Activated CD4-positive, alpha-beta T cell treated with anti-CD3 and anti-CD28 coated beads, Interleukin-2, Interleukin-4, amounts not matched to agents 100 ng/mL and 50 ng/mL, durations not matched to agents 16 hours and 8 hours (primary cell): ENCODE measurements around the gene DYNC1I2.

Experiments used
- DNase-seq: peaks from one replicate; pipeline ENCODE4 v3.0.0-alpha.2; 2020; ENCODE audit warnings: low spot score

DYNC1I2 gene

DNA sequence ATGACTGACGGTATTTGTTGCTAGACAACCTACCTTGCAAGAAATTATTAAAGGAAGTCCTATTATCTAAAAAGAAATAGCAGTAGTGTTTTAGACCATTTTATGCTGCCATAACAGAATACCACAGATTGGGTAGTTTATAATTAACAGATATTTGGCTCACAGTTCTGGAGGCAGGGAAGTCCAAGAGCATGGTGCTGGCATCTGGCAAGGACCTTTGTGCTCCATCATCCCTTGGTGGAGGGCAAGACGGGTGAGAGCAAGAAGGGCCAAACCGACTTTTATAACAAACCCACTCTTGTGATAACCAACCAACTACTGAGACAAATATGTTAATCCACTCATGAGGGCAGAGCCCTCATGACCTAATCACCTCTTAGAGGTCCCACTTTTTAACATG, 91.2 kb downstream of the DYNC1I2 start:
- no peak for DNase-seq

DNA sequence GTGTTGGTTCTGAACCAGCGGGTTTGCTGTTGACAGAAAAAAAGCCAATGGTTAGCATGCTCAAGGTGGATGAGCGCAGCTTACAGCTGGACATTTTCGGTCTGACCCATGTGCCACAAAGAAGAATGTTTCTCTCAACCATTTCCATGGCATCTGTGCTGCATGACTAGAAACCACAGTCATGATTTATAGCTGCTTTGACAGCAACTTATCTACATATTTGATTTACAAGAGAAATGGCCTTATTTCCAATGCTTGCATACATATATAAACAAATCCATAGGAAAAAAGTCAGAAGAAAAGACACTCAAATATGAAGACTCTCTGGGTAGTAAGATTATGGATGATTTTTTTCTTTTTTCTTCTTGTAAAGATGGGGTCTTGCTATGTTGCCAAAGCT, 98.2 kb downstream of the DYNC1I2 start:
- DNase-seq: no peak

DNA sequence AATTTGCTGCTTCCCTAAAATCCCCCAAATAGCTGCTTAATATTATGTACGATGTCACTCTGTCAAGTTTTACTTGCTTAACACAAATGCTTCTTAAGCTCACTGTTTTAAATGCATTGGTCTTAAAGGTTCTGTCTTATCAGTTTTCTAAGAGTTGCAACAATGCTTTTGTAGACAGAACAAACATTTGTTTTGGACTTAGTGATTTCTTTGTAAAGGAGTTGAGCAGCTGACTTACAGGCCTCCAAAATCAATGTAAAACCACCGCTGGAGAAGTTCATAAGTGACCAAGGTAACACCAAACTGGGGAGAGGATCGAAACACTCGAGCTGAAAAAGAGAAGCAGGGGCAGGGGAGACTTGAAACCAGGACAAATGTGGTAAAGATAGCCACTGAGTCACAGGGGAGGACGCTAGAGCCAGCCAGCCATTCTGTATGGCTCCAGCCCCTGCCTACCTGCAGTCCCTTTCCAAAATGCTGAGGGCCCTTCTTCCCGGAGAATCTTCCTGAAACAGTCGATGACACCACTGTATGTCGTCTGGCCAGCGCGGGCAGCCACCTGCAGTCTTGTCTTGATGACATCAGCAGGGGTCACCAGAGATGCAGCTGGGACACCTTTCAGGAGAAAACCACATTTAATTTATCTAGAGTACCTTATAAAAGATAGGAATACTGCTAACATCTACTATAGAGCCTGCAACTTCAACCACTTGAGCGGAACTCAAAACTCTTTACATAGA, 100.2 kb downstream of the DYNC1I2 start:
- DNase-seq: no peak

DNA sequence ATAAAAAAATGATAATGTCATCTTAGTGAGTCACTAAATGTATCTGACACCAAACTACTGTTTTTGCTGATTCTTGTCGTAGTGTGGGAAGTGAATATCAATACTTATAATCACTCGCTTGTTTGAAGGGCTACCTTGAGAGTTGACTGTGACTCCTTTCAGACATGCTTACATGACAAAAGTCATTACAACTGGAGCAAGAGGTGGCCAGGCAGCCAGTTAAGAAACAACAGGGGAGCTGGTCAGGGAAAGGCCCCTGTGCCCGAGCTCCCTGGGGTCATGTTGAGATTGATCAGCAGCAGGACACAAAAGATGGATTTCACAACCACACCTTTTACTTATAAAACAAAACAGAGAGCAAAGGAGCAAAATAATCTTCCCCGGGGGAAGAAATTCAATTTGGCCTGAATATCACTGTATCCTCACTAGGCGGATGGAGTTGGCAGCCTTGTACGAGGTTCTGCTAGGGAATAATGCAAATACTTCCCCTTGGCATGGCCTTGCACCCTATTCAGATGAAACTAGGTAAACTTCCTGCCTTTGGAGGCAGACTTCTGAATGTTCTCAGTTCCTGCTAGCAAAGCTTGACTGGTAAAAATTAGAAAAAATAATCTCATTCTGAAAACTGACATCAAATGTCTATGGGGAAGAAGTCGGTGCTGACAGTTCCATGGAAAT, 101.2 kb downstream of the DYNC1I2 start:
- no peak for DNase-seq

DNA sequence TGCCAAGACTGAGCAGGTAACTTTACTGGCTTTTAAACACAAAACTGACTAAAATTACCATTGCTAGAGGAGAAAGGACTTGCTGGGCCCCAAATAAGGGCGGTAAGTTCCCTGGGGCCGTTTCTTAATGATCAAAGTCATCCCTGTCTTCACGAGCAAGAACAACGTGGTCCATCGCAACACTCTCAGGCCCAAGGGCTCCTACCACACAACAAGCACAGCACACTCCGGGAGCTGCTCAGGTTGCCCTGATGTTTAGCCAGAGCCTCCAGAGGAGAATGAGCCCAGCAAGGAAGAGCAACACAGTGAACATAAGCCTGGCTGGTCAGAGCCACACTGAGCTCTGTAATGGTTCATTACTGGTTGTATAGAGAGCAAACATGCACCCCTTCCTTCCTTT, 102.7 kb downstream of the DYNC1I2 start:
- DNase-seq: no peak

DNA sequence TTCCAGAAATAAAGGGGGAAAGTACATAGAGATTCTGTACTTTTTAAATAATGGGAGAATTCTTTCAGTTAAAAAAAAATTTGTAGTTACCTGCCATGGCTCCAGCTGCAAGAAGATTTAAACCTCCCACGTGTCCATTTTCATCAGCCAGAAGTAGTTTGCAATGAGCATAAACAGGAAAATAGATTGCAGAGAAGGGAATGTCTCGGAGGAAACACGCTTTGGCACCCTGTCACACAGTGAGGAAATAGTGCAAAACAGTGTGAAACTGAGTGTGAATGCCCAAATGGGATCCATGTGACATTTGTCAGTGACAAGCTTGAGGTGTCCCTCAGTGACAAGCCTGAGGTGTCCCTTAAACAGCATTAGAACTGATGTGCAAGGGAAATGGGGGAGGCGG, 104.1 kb downstream of the DYNC1I2 start:
- DNase-seq: no peak

DNA sequence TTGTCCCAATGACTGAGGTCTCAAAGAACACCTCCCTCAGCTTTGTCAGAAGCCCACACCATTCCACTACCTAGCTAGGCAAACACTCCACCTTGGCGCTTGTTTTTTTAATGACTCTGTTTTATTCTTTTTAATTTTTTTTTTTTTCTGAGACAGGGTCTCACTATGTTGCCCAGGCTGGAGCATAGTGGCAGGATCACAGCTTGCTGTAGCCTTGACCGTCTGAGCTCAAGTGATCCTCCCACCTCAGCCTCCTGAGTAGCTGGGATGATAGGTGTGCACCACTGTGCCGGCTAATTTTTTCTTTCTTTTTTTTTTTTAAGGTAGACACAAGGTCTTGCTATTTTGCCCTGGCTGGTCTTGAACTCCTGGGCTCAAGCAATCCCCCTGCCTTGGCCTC, 104.9 kb downstream of the DYNC1I2 start:
- DNase-seq: no peak

DNA sequence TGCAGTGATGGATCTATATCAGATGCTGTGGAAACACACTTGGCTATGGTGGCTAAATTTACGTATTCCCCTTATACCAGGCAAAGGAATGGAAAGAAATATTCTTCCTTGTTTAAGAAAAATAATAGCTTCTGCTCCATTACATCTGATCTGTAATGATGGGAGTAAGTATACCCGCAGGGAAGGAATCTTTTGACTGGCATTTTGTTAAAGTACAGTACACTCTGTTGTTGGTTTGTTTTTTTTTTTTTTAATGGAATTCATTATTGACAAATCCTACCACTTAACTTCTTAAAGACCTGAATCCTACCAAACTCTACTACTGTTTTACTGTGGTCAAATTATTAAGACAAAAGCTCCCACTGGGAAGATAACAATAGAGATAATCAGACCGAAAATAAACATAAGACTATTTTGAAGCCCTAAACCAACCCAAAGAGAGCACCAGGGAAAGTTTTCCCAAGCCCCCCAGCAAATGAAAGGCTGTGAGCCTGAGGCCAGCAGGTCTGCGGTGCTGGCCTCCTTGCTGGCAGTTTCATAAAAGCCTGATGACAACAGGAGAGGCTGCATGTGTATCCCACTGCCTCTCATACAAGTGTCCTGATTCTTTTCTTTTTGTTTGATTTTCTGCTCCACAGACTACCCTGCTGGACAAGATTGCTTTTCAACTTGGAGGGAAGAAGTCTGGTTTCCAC, 105.8 kb downstream of the DYNC1I2 start:
- DNase-seq: no peak

DNA sequence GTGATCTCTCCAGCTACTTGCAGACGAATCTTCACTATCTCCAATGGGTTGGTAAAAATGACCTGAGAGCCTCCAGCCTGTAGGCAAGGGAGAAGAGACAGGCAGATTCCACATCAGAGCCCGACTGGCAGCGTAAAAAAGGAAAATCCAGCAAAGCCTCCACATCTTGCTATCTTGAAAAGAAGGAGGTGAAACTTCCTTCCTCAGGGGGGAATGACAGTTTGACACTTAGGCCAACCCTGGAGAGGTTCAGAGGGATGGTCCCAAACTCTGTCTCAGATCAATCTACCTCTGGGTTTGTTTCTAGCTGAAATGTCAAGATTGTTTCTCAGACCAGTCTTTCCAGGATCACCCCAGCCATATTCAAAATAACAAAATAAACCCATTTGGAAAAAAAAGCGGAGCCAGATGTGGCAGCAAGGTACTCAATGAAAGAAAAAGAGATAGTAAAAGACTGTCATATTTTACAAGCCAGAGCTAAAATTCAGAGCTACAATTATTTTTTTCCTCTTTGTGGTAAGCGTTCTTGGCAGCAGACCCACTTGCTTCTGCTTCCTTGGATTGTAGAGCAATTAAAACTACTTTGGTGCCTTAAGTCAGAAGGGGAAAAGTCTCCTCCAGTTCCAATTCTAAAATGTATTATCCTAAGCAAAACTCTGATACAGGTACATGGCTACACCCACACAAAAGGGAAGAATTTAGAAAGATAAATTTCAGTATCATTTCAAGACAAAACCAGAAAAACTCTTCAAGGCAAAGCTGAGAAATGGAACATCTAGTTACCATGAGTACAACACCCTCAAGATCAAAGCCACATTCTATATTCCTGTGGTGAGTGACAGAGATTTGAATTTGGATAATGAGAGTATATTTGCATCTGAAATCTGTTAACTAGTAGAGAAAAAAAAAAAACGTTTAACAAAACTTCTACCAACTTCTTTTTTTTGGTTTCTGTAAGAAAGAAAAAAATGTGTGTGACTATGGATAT, 106.7 kb downstream of the DYNC1I2 start:
- no peak for DNase-seq

DNA sequence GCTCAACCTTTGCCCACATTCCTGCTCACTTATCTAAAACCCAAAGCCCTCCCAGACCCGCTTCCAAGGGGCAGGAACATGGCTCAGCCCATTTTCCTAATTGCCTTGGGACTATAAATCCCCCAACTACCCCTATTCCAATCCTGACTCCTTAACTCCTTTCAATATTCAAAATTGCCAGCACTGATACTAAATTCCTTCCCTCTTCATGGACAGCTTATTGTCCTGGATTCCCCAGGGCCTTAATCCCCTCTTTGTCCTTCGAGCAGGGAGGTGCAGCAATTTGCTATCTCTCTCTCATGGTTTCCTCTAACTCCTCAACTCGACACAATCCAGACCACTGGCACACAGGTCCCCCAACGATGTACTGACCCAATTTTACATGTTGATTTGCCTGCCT, 107.6 kb downstream of the DYNC1I2 start:
- DNase-seq: no peak
